Measurements from ENCODE around the gene EFHC1.

The EFHC1 gene

GRCh38 chr6:52503323-52503747 lies 83.2 kb downstream of the EFHC1 start:
- in situ Hi-C loops (cut with HindIII; ENCODE audit: low sequenced_read_pairs): no loop called here
- peak; percentile 28 for TF ChIP-seq CTCF (IDR thresholded peaks at IDR 0.05; ENCODE audit: low read depth, low read length, missing control alignments)
- no peak for DNase-seq (ENCODE audit: low read depth)
- no peak overlapping the region for H3K4me3 ChIP-seq (ENCODE audit: low read depth, low read length)

GRCh38 chr6:52503851-52504781 lies 84.0 kb downstream of the EFHC1 start:
- TF ChIP-seq CTCF (IDR thresholded peaks at IDR 0.05; ENCODE audit: low read depth, low read length, missing control alignments): no peak
- in situ Hi-C loops (cut with HindIII; ENCODE audit: low sequenced_read_pairs): no loop called here
- no peak for DNase-seq (ENCODE audit: low read depth)
- H3K4me3 ChIP-seq (ENCODE audit: low read depth, low read length): no peak overlapping the region

- in situ Hi-C loops (cut with HindIII; ENCODE audit: low sequenced_read_pairs): no loop called here
- TF ChIP-seq CTCF (IDR thresholded peaks at IDR 0.05; ENCODE audit: low read depth, low read length, missing control alignments): no peak
- no peak overlapping the region for H3K4me3 ChIP-seq (ENCODE audit: low read depth, low read length)
- DNase-seq (ENCODE audit: low read depth): no peak
Observed at GRCh38 chr6:52504782-52505136, 84.6 kb downstream of the EFHC1 start.

- DNase-seq (ENCODE audit: low read depth): no peak
- no peak overlapping the region for H3K4me3 ChIP-seq (ENCODE audit: low read depth, low read length)
- in situ Hi-C loops (cut with HindIII; ENCODE audit: low sequenced_read_pairs): no loop called here
- TF ChIP-seq CTCF (IDR thresholded peaks at IDR 0.05; ENCODE audit: low read depth, low read length, missing control alignments): no peak
Observed at GRCh38 chr6:52505726-52506409, 85.7 kb downstream of the EFHC1 start.

- no peak for DNase-seq (ENCODE audit: low read depth)
- TF ChIP-seq CTCF (IDR thresholded peaks at IDR 0.05; ENCODE audit: low read depth, low read length, missing control alignments): no peak
- in situ Hi-C loops (cut with HindIII; ENCODE audit: low sequenced_read_pairs): no loop called here
- no peak overlapping the region for H3K4me3 ChIP-seq (ENCODE audit: low read depth, low read length)
Observed at GRCh38 chr6:52506476-52506875, 86.3 kb downstream of the EFHC1 start.

GRCh38 chr6:52507557-52508260 lies 87.6 kb downstream of the EFHC1 start:
- TF ChIP-seq CTCF (IDR thresholded peaks at IDR 0.05; ENCODE audit: low read depth, low read length, missing control alignments): no peak
- DNase-seq (ENCODE audit: low read depth): no peak
- in situ Hi-C loops (cut with HindIII; ENCODE audit: low sequenced_read_pairs): no loop called here
- no peak overlapping the region for H3K4me3 ChIP-seq (ENCODE audit: low read depth, low read length)
